AG10803 (cell line): Measurements from ENCODE around the gene RHBDD2.
A peak's percentile ranks its signal among the peaks of the same experiment; 100 is the strongest.
"Not testable (repeated sequence)": the region's sequence is repeated elsewhere in the genome, so short reads cannot be mapped to it uniquely, and the experiment has no call there.

Source experiments
- DNase-seq: peaks from one replicate; pipeline ENCODE4 v3.0.0; 2010; ENCODE audit warnings: low read depth
- H3K4me3 ChIP-seq: 2 replicates; pipeline ENCODE4 v1.5.1; 2011; ENCODE audit warnings: mild to moderate bottlenecking, low read length, control low read depth
- TF ChIP-seq, protein P1 (sequence below): conservative IDR thresholded peaks from 2 replicates; pipeline ENCODE4 v1.5.1; 2011; ENCODE audit warnings: mild to moderate bottlenecking, low read length, control low read depth, inconsistent platforms

RHBDD2 gene

DNA sequence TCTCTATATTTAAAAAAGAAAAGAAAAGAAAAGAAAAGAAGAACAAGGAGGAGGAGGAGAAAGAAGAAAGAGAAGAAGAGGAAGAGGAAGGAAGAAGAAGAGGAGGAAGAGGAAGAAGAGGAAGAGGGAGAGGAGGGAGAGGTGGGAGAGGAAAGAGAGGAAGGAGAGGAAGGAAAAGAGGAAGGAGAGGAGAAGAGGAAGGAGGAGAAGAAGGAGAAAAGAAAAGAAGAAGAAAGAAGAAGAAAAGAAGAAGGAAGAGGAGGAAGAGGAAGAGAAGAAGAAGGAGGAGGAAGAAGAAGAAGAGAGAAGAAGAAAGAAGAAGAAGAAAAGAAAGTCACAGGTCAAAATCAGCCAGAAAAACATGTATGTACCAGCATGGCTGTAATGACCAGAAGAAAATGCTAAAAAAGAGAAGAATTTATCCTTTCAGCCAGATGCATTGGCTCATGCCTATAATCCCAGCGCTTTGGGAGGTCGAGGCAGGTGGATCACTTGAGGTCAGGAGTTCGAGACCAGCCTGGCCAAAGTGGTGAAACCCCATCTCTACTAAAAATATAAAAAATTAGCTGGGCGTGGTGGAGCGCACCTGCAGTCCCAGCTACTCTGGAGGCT is 30.8 kb downstream of the RHBDD2 start:
- DNase-seq, result no peak
- TF ChIP-seq, protein P1, sequence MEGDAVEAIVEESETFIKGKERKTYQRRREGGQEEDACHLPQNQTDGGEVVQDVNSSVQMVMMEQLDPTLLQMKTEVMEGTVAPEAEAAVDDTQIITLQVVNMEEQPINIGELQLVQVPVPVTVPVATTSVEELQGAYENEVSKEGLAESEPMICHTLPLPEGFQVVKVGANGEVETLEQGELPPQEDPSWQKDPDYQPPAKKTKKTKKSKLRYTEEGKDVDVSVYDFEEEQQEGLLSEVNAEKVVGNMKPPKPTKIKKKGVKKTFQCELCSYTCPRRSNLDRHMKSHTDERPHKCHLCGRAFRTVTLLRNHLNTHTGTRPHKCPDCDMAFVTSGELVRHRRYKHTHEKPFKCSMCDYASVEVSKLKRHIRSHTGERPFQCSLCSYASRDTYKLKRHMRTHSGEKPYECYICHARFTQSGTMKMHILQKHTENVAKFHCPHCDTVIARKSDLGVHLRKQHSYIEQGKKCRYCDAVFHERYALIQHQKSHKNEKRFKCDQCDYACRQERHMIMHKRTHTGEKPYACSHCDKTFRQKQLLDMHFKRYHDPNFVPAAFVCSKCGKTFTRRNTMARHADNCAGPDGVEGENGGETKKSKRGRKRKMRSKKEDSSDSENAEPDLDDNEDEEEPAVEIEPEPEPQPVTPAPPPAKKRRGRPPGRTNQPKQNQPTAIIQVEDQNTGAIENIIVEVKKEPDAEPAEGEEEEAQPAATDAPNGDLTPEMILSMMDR, result no peak
- H3K4me3 ChIP-seq, result no peak overlapping the region

DNA sequence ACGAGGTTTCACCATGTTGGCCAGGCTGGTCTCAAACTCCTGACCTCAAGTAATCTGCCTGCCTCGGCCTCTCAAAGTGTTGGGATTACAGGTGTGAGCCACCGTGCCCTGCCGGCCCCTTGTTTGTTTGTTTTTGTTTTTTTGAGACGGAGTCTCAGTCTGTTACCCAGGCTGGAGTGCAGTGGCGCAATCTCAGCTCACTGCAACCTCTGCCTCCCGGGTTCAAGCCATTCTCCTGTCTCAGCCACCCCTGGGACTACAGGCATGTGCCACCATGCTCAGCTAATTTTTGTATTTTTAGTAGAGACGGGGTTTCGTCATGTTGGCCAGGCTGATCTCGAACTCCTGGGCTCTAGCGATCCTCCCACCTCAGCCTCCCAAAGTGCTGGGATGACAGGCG is 32.4 kb downstream of the RHBDD2 start:
- not testable (repeated sequence) for H3K4me3 ChIP-seq, DNase-seq

DNA sequence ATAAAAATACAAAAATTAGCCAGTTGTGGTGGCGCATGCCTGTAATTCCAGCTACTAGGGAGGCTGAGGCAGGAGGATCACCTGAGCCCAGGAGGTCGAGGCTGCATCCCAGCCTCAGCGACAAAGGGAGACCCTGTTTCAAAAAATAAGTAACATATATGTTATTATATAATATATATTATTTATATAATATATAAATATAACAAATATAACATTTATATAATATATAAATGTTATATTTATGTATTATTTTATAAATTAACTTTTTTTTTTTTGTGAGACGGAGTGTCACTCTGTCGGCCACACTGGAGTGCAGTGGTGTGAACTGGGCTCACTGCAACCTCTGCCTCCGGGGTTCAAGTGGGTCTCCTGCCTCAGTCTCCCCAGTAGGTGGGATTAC is 34.6 kb downstream of the RHBDD2 start:
- no peak overlapping the region for H3K4me3 ChIP-seq
- DNase-seq, result no peak
- TF ChIP-seq, protein P1, result no peak

DNA sequence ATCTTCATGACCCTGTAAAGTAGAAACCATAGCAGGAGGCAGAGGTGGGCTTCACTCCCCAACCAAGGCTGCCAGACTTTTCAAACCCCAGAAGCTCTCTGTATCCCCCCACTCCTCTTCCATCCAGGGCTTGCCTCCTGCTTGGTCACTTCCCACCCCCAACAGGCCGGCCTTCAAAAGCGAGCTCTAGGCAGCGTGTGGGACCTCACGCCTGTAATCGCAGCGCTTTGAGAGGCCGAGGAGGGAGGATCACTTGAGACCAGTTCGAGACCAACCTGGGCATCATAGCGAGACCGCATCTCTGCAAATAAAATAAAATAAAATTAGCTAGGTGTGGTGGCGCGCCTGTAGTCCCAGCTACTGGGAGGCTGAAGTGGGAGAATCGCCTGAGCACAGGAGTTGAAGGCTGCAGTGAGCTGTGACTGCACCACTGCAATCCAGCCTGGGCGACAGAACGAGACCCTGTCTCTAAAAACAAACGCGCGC is 35.4 kb downstream of the RHBDD2 start:
- TF ChIP-seq, protein P1, result no peak
- DNase-seq, result no peak
- peak overlapping the region; percentile 85 for H3K4me3 ChIP-seq

DNA sequence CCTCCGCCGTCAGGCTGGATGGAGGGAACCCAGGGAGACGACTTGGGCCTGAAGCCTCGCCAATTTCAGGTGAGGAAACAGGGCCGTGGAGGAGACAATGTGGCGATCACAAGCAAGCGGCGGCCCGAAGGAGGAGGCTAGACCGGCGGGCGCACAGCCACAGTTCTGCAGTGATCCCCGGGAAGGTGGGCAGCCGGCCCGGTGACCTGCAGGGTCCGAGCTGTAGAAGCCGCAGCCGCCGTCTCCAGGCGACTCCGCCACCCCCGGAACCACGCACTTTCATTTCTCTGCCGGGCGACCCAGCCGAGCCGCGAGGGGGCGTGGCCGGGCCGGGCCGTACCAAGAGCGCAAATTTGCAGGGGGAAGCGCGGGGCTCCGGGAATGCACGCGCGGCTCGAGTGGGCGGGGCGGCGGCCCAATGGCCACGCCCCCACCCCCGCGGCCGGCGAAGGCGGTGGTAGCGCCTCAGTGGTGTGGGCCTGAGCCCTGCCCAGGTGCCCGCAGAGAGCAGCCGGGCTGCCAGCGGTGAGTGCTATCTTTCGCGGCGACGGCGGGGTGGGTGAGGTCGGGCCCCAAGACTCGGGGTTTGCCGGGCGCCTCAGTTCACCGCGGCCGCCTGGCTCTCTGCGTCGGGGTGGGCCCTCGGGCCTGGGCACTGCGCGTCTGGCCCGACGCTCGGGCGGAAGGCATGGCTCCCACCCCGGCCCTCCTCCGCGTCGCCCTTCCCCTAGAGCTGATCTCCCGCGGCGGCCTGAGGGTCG is 36.0 kb downstream of the RHBDD2 start, which contains the start of gene POR:
TSS of gene POR (plus strand) at position 501 of the 761 bp plus-strand sequence. CDS start 38,847 bp downstream, outside the sequence.
- peak within 1 kb of the TSS; percentile 91 for H3K4me3 ChIP-seq
- peak; percentile 93 for DNase-seq
- TF ChIP-seq, protein P1, result no peak

DNA sequence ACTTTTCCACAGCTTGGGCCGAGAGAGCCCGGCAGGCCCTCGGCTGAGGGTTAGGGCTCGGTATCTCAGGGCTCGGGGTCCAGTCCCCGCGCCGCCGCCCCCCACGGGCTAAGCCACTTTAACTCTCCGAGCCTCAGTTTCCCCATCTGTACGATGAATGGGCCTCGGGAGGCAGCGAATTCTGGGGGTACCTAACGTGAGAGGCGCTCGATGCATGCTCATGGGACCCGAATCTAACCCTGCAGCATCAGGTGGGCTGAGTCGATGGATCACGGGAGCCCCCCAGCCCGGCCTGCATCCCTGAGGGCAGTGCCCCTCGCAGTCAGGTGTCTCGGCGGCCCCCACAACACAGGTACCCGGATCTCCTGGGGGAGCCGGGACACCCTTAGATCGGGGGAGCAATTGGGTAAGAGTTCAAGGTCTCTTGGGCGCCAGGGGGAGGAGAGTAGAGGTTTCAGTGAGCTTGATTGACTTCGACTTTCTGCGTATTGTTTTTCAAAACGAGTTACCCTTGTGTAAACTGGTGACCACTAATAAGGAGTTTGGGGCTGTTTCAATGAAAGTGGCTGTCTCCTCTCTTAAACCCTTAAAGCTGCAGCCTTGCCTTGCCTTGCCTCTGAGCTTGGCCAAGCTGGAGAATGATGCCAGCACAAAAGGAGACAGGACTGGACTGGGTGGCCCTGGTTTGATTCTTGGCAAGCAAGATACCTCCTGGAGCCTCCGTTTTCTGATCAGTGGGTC is 36.8 kb downstream of the RHBDD2 start:
- H3K4me3 ChIP-seq, result peak overlapping the region; percentile 91
- peak; percentile 29 for DNase-seq
- TF ChIP-seq, protein P1, result peak; percentile 22; the same call in 1 of the 2 replicates

DNA sequence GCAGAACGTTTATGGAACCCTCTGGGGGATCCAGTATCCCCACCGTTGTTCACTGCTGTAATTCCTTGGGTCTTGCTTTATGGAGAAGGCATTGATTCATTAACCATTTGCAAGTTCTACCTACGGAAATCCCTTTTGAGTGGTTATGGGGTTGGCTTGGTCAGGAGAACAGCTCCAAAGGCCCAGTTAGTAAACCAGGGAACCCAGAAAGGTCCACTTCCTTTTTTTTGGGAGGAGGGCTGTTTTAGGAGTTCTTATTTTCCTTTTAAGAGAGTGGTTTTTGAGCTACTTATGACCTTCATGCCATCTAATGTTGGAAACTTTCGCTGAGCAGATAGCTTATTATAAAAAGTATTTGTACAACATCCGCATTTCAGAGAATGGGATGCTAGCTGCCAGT is 37.4 kb downstream of the RHBDD2 start:
- no peak for DNase-seq
- TF ChIP-seq, protein P1, result no peak
- peak overlapping the region; percentile 91 for H3K4me3 ChIP-seq
